Peyer's patch (tissue), 4 donors: ENCODE measurements around the gene SPACDR.

Experiments
- POLR2A ChIP-seq, 2 donors: fragments of 450-650 bp; IDR thresholded peaks; one replicate each; pipeline ENCODE4 v1.5.1; 2017; ENCODE audit warnings: antibody characterized with exemption in 2 of 2, mild to moderate bottlenecking in 2 of 2, moderate library complexity in 2 of 2
- TF ChIP-seq, protein P1 (sequence below), 6 experiments: fragments of 450-650 bp in 4 of 6; fragments of 200-600 bp in 2 of 6; sonication (generic) in 1 of 6; IDR thresholded peaks; one replicate each; pipeline ENCODE4 v1.5.1; 2017 to 2019; ENCODE audit warnings: antibody characterized with exemption in 6 of 6, mild to moderate bottlenecking in 3 of 6, moderate library complexity in 1 of 6

DNA sequence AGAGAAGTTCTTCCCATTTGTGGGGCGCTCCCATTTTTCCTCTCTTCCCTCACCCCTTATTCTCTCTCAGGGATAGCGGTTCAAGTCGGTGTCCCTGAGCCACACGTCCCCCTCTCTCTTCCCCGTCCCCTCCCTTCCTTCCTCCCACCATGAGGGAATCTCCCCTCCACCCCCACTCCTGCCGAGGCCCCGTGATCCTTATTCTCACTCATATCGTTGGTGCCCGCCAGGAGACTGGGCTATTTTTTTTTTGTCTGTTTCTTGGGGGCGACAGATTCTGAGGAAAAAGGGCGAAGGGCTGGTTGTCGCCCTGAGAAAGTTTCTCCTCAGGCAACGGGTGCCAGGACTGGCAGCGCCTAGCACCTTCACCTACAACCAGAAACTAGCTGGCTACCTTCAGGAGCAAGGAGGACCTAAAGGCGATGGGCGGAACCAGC is 36.3 kb downstream of the SPACDR start:
- TF ChIP-seq, protein P1, sequence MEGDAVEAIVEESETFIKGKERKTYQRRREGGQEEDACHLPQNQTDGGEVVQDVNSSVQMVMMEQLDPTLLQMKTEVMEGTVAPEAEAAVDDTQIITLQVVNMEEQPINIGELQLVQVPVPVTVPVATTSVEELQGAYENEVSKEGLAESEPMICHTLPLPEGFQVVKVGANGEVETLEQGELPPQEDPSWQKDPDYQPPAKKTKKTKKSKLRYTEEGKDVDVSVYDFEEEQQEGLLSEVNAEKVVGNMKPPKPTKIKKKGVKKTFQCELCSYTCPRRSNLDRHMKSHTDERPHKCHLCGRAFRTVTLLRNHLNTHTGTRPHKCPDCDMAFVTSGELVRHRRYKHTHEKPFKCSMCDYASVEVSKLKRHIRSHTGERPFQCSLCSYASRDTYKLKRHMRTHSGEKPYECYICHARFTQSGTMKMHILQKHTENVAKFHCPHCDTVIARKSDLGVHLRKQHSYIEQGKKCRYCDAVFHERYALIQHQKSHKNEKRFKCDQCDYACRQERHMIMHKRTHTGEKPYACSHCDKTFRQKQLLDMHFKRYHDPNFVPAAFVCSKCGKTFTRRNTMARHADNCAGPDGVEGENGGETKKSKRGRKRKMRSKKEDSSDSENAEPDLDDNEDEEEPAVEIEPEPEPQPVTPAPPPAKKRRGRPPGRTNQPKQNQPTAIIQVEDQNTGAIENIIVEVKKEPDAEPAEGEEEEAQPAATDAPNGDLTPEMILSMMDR (IDR thresholded peaks at IDR 0.05), result no peak
- no peak for TF ChIP-seq POLR2A (IDR thresholded peaks at IDR 0.05)
